Measurements from ENCODE around the gene PWP1. TPM values are rescaled to one million over a fixed set of nuclear protein-coding genes. Genes with fewer than 3 reads are reported as not detected.
A peak's percentile ranks its signal among the peaks of the same experiment; 100 is the strongest.

Gene PWP1
- total RNA-seq, 1 donor from 2014 or later = 84.0 TPM

- Histone ChIP-seq H3K27me3 (no peaks in the 10 kb centered on the region), H3K9me3 (no peaks in the 10 kb centered on the region), H3K36me3 (peaks cover 0 to 7% of the 10 kb centered on the region in 2 donors), H3K4me1 (peaks cover 31% of the 10 kb centered on the region), H3K4me3 (peak overlapping the region; percentile 79 to 88), H3K27ac (peak overlapping the region; percentile 36)
- intact Hi-C loops (cut with DNase I) = no loop called here
- TF ChIP-seq CTCF (IDR thresholded peaks at IDR 0.05) (no peak), POLR2AphosphoS5 (IDR thresholded peaks at IDR 0.05; ENCODE audit: insufficient read depth in 1 of 2, low read depth in 1 of 2) (no peak), POLR2A (IDR thresholded peaks at IDR 0.05) (no peak)
- DNase-seq (ENCODE audit: extremely low spot score in 2 of 2) = no peak
Observed at GRCh38 chr12:107761502-107761904, 75.9 kb downstream of the PWP1 start.

Other genes with a start within 250 kb of the PWP1 start
- 32.2 TPM for gene PRDM4, start 75.3 kb downstream of the PWP1 start, total RNA-seq
- not detected for gene ASCL4, start 88.9 kb downstream of the PWP1 start, total RNA-seq